Gastroesophageal sphincter (tissue), 4 donors: ENCODE results near the gene PIK3C2G. TPM values are rescaled to one million over a fixed set of nuclear protein-coding genes. Genes with fewer than 3 reads are reported as not detected.
"Not testable (repeated sequence)": the region's sequence is repeated elsewhere in the genome, so short reads cannot be mapped to it uniquely, and the experiment has no call there.

Source experiments
- ATAC-seq: fragments of 150-250 bp; one replicate; pipeline ENCODE4 v1.9.1; 2016; ENCODE audit warnings: mild to moderate bottlenecking, moderate library complexity
- H3K27ac ChIP-seq, 4 donors: fragments of 200-600 bp; sonication (generic) in 3 of 4; 1 replicate in 3 of 4; 2 replicates in 1 of 4; pipeline ENCODE4 v1.5.1; 2016 to 2019
- H3K27me3 ChIP-seq: fragments of 200-600 bp; sonication (generic); one replicate; pipeline ENCODE4 v1.5.1; 2019
- H3K36me3 ChIP-seq, 2 donors: fragments of 200-600 bp; sonication (generic); one replicate each; pipeline ENCODE4 v1.5.1; 2019; ENCODE audit warnings: control low read depth in 1 of 2
- H3K4me1 ChIP-seq, 3 donors: fragments of 200-600 bp; sonication (generic); 1 replicate in 2 of 3; 2 replicates in 1 of 3; pipeline ENCODE4 v1.5.1; 2016 to 2019; ENCODE audit warnings: control low read depth in 2 of 3
- H3K4me3 ChIP-seq, 2 donors: fragments of 200-600 bp; sonication (generic); one replicate each; pipeline ENCODE4 v1.5.1; 2019; ENCODE audit warnings: mild to moderate bottlenecking in 1 of 2, moderate library complexity in 1 of 2
- H3K9me3 ChIP-seq, 3 donors: fragments of 200-600 bp; sonication (generic); one replicate each; pipeline ENCODE4 v1.5.1; 2017 to 2019; ENCODE audit warnings: control low read depth in 2 of 3
- EP300 ChIP-seq: sonication (generic); formaldehyde crosslinking; IDR thresholded peaks from one replicate; pipeline ENCODE4 v1.6.1; 2017; ENCODE audit warnings: antibody characterized with exemption, mild to moderate bottlenecking
- POLR2A ChIP-seq, 2 donors: fragments of 450-650 bp; IDR thresholded peaks; one replicate each; pipeline ENCODE4 v1.6.1; 2017; ENCODE audit warnings: antibody characterized with exemption in 2 of 2, mild to moderate bottlenecking in 2 of 2, moderate library complexity in 1 of 2
- POLR2AphosphoS5 ChIP-seq: sonication (generic); formaldehyde crosslinking; IDR thresholded peaks from one replicate; pipeline ENCODE4 v1.6.1; 2017; ENCODE audit warnings: antibody characterized with exemption
- WGBS, 2 donors: methylation state at CpG; one replicate each; pipeline ENCODE4 v1.1.5; 2018; ENCODE audit warnings: low coverage in 1 of 2; 5-methylcytosine and 5-hydroxymethylcytosine counted together
- total RNA-seq, 4 donors: library from RNA; depleted of rRNA; stranded (reverse); fragments of >200 nt; gene quantifications; one replicate each; pipeline ENCODE4 v1.1.0, GENCODE V29; 2016
- TF ChIP-seq, protein P1 (sequence below), 4 experiments: fragments of 200-600 bp in 2 of 4; fragments of 450-650 bp in 2 of 4; sonication (generic) in 1 of 4; IDR thresholded peaks; one replicate each; pipeline ENCODE4 v1.5.1; 2017 to 2019; ENCODE audit warnings: antibody characterized with exemption in 4 of 4, mild to moderate bottlenecking in 2 of 4, moderate library complexity in 2 of 4

PIK3C2G gene
- total RNA-seq, 4 donors from 2014 or later: 0.40 to 0.79 (median 0.69) TPM; not detected in 1

DNA sequence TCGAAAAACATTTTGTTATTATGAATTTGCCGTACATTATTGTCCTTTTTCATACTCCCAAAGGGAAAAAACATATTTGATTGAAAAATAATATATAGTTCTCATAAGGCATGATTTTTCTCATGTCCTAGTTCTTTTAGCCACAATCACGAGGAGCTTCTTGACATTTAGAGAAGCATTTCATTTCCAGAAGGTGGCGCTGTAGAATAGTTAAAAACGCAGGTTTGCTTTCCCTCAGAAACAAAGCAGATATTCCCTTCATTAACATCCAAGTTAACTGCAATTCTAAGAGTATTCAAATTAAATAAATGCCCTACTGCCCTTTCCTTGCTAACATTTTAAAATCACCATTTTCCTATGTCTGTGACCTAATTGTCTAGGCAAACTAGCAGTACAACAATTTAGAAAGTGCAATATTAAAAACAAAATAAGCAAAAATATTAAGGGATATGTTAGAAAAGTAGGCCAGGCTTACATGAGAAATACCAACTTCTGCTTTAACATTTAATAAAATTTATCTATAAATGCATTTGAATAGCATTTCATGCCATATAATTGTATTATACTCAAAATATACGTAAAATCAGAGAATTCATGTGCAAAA lies 10.9 kb upstream of the PIK3C2G start:
- TF ChIP-seq EP300: no peak
- TF ChIP-seq, protein P1, sequence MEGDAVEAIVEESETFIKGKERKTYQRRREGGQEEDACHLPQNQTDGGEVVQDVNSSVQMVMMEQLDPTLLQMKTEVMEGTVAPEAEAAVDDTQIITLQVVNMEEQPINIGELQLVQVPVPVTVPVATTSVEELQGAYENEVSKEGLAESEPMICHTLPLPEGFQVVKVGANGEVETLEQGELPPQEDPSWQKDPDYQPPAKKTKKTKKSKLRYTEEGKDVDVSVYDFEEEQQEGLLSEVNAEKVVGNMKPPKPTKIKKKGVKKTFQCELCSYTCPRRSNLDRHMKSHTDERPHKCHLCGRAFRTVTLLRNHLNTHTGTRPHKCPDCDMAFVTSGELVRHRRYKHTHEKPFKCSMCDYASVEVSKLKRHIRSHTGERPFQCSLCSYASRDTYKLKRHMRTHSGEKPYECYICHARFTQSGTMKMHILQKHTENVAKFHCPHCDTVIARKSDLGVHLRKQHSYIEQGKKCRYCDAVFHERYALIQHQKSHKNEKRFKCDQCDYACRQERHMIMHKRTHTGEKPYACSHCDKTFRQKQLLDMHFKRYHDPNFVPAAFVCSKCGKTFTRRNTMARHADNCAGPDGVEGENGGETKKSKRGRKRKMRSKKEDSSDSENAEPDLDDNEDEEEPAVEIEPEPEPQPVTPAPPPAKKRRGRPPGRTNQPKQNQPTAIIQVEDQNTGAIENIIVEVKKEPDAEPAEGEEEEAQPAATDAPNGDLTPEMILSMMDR (IDR thresholded peaks at IDR 0.05): peak; percentile 65 to 78 (median 72)
- Histone ChIP-seq H3K4me1 (no peaks in the 10 kb centered on the region), H3K27me3 (no peaks in the 10 kb centered on the region), H3K9me3 (no peaks in the 10 kb centered on the region), H3K27ac (no peak overlapping the region), H3K36me3 (no peaks in the 10 kb centered on the region), H3K4me3 (no peak overlapping the region)
- ATAC-seq: no peak
- 24 to 30% methylated on average over 6 of the region's 6 CpGs for WGBS, 2 donors

DNA sequence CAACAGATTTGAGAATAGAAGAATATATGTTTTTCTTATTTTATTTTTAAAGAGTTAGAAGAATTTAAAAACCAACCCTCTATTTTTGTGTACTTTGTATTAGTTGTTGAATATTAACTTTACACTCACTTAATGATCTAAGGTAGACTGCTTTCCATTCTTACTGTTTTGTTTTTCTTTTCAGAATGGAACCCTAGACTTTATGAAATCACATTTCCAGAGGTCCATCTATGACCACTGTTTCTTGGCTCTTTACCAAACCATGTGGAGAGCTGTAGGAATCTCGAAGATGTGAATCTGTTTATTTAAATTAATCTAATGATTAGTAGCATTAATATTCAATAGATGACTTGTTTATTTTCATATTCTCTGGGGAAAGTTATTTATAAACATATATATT lies 7.2 kb upstream of the PIK3C2G start:
- no peak for ATAC-seq
- Histone ChIP-seq H3K4me1 (no peaks in the 10 kb centered on the region), H3K9me3 (no peaks in the 10 kb centered on the region), H3K4me3 (no peak overlapping the region), H3K27me3 (no peaks in the 10 kb centered on the region), H3K36me3 (no peaks in the 10 kb centered on the region), H3K27ac (no peak overlapping the region)
- 43 to 79% methylated on average over 1 of the region's 1 CpG for WGBS, 2 donors
- no peak for TF ChIP-seq POLR2AphosphoS5

DNA sequence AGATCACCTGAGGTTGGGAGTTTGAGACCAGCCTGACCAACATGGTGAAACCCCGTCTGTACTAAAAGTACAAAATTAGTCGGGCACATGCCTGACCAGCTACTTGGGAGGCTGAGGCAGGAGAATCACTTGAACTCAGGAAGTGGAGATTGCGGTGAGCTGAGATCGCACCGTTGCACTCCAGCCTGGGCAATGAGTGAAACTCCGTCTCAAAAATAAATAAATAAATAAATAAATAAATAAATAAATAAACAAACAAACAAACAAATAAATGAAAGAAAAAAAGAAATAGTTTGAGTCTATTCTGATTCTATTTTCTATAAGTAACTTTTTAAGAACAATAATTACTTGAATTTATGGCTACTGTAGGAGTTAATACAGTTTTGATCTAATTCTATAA lies 6.3 kb upstream of the PIK3C2G start:
- H3K4me1 ChIP-seq, H3K27me3 ChIP-seq, H3K36me3 ChIP-seq, H3K4me3 ChIP-seq, H3K27ac ChIP-seq, H3K9me3 ChIP-seq, ATAC-seq: not testable (repeated sequence)
- 98% methylated on average over 6 of the region's 6 CpGs; no CpG with 5 or more reads in 1 of the 2 donors for WGBS, 2 donors

DNA sequence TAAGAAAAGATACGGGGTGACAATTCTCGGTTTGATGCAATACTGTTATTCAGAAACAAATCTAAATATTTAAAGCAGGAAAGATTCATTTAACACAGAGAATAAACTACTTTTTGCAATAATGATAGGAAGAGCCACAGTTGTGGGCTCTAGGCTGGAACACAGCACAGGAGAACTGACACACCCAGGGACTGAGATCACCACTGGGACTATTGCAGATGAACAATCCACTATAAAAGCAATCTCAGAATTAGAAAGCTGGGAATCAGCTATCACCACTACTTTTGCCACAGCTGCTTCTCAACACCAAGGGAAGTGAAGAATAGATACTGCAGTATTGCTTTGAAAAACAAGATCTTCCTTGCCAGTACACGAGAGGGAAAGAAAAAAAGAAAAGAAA lies 4.1 kb upstream of the PIK3C2G start:
- Histone ChIP-seq H3K4me1 (no peaks in the 10 kb centered on the region), H3K27me3 (no peaks in the 10 kb centered on the region), H3K4me3 (no peak overlapping the region), H3K36me3 (no peaks in the 10 kb centered on the region), H3K9me3 (no peaks in the 10 kb centered on the region), H3K27ac (no peak overlapping the region)
- no peak for TF ChIP-seq POLR2AphosphoS5
- no peak for TF ChIP-seq POLR2A (IDR thresholded peaks at IDR 0.05)
- TF ChIP-seq EP300: no peak
- TF ChIP-seq, protein P1 (IDR thresholded peaks at IDR 0.05): no peak
- no peak for ATAC-seq
- 60 to 83% methylated on average over 1 to 3 of the region's 3 CpGs for WGBS, 2 donors

DNA sequence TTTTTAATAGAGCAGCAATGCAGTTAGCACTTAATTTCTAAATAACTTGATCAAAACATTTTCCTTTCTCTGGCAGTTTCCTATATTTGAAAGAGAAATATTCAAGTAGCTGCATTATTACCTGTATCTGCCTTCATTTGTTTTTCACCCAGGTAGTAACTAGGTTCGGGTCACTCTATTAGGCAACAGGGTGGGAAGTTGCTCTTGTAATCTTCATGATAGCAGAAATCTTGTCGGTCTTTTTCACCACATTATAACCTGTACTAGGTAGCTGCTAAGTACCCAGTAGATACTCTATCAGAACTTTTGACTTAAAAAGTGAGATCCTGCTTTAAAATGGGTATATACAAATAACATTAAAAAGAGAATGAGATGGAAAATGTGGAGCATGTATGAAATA lies 2.4 kb upstream of the PIK3C2G start:
- no peaks in the 10 kb centered on the region for H3K4me1 ChIP-seq
- no peak overlapping the region for H3K27ac ChIP-seq
- H3K27me3 ChIP-seq: no peaks in the 10 kb centered on the region
- H3K4me3 ChIP-seq: no peak overlapping the region
- TF ChIP-seq POLR2A (IDR thresholded peaks at IDR 0.05) (no peak), POLR2AphosphoS5 (no peak), EP300 (no peak)
- TF ChIP-seq, protein P1 (IDR thresholded peaks at IDR 0.05): no peak
- H3K9me3 ChIP-seq: no peaks in the 10 kb centered on the region
- WGBS, 2 donors: 80 to 100% methylated on average over 1 to 2 of the region's 2 CpGs
- ATAC-seq: no peak
- H3K36me3 ChIP-seq: no peaks in the 10 kb centered on the region

DNA sequence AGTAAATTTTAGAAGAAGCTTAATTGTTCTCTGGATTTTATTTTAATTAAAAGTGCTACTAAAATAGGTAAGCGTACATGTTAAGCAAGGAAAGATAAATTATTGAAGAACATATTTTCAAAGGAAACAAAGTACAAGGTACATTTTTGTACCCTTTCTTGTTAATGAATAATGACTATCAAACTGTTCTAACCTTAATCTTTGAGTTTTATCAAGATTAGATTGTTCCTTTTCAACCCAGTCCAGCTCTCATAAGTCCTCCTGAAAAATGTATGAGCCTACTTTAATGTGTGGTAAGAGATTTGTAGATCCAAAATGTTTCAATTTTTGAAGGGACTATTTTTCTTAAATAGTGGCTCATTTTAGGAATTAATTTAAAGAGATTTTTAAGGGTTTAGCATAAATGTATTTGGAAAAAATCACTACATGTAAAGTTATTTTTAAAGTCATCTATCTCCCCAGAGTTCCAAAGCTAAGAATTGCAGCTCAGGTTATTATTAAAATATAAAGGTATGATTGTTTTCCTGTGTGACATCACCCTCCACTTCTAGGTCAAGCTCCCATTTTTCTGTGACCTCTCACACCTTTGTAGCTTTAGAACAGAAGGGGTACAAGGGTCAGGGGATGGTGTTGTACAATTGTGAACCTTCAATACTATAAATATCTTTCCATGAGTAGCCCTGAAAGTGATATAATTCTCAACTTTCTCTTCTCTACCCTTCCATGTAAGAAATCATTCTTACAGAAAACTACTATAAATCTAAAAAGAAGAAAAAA lies 1.2 kb upstream of the PIK3C2G start:
- no peaks in the 10 kb centered on the region for H3K9me3 ChIP-seq
- ATAC-seq: no peak
- WGBS, 2 donors: 87 to 89% methylated on average over 1 of the region's 1 CpG
- H3K36me3 ChIP-seq: no peaks in the 10 kb centered on the region
- TF ChIP-seq, protein P1 (IDR thresholded peaks at IDR 0.05): no peak
- TF ChIP-seq POLR2A (IDR thresholded peaks at IDR 0.05): no peak
- no peak for TF ChIP-seq POLR2AphosphoS5
- TF ChIP-seq EP300: no peak
- H3K4me1 ChIP-seq: no peaks in the 10 kb centered on the region
- H3K27ac ChIP-seq: no peak overlapping the region
- H3K27me3 ChIP-seq: no peaks in the 10 kb centered on the region
- H3K4me3 ChIP-seq: no peak overlapping the region
